ENCODE results near the gene EPHB1.

Gene EPHB1

DNA sequence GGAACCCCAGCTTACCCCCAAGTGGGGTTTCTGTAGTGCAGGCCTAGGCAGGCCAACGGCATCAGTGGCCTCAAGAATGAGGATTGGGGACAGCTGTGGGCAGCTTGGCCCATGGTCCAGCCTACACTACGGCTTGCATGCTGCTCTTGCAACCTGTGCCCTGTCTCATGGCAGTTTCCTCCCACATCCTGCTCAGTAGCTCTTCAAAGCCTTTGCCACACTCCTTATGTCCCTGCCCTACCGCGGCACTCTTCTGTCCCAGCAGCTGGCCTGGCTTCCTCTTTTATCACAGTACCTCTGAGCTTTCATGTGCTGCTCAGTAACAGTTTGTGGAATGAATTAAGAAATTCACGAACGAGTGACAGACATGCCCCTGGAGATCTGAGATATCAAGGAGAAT, 431.0 kb downstream of the EPHB1 start:
- TF ChIP-seq, protein P1, sequence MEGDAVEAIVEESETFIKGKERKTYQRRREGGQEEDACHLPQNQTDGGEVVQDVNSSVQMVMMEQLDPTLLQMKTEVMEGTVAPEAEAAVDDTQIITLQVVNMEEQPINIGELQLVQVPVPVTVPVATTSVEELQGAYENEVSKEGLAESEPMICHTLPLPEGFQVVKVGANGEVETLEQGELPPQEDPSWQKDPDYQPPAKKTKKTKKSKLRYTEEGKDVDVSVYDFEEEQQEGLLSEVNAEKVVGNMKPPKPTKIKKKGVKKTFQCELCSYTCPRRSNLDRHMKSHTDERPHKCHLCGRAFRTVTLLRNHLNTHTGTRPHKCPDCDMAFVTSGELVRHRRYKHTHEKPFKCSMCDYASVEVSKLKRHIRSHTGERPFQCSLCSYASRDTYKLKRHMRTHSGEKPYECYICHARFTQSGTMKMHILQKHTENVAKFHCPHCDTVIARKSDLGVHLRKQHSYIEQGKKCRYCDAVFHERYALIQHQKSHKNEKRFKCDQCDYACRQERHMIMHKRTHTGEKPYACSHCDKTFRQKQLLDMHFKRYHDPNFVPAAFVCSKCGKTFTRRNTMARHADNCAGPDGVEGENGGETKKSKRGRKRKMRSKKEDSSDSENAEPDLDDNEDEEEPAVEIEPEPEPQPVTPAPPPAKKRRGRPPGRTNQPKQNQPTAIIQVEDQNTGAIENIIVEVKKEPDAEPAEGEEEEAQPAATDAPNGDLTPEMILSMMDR (IDR thresholded peaks at IDR 0.05): no peak

DNA sequence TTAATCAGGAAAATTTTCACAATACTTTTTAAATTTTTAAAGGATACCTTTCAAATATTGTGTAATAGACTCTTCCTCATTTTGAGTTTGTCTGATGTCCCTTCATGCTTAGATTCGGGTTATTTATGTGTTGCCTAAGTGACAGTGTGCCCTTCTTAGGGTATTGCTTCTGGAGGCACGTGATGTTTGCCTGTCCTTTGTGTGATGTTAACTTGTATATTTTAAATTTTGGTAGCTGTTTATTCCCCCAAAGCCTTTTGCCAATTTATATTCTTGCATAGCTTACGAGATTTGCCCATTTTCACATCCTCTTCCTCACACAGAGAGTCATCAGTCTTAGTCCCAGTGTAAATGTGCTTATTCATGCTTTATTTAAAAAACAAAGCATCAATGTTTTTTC, 433.1 kb downstream of the EPHB1 start:
- TF ChIP-seq, protein P1 (IDR thresholded peaks at IDR 0.05): no peak

DNA sequence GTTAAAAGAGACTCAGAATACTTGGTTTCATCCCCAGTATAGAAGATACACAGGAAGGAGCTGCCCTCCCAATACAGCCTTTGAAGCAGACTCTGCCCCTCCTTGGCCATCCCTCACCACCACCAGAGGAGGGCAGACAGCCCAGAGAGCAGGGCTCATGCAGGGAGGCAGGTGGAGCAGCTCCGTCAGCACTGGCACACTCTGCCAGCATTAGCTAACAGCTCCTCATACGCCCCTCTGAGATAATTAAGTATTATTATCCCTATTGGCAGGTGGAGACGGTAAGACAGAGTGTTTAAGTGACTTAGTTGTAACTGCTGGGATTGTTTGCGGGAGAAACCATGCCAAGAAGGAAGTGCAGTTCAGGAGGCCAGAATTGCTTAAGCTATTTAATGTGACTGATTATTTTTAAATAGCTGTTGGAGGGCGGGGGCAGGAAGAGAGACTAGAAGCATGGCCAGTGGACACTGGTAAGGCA, 434.0 kb downstream of the EPHB1 start:
- TF ChIP-seq, protein P1 (IDR thresholded peaks at IDR 0.05): no peak

DNA sequence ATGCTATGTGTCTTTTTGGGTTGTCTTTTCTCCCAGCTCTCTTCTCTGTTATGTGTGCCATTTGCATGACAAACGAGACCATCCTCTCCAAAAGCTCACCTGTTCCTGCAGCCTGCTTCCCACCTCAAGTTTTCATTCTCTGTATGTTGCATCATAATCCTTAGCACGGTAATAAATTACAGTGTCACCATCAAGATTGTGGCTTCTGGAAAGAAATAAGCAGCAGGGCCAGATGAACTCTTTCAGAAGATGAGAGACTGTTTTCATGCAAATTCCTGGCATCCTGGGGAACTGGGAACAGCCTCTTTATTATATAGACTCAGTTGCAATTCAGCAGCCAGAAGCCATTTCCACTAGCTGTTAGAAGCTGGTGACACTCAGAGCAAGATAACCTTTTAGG, 436.7 kb downstream of the EPHB1 start:
- TF ChIP-seq, protein P1 (IDR thresholded peaks at IDR 0.05): no peak

DNA sequence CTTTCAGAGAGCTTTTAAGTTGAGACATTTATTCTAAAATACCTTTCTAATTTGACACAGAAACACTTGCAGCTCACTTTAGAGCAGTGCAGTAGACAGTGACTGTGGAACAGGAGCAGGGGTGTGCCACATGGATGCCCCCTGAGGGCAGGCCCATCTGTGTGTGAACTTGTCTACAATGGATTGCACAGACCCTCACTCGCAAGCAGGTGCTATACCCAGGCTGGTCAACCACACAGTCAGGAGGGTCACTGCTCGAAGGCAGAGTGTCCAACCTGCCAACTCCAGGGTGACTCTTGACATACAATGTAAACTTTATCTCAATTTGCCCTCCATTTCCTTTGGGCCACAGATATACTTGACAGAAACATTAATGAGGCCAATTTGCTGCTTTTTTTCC, 437.2 kb downstream of the EPHB1 start:
- TF ChIP-seq, protein P1 (IDR thresholded peaks at IDR 0.05): no peak

DNA sequence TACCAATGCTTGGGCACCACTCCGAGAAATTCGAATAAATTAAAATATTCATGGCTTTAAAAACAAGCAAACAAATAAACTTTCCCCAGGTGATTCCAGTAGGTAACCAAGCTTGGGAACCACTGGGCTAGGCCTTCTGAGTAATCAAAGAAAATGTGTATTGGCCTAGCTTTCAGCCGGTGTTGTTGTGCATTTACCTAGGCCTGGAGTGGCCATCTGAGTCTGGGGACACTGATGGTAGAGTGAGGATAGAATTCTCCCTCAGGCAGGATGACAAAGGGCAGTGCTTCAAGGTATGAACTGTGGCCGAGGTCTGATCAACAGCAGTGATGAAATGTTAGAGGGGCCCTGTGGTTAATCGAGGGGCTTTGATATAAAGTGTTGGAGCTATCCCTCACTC, 440.5 kb downstream of the EPHB1 start:
- TF ChIP-seq, protein P1 (IDR thresholded peaks at IDR 0.05): no peak

DNA sequence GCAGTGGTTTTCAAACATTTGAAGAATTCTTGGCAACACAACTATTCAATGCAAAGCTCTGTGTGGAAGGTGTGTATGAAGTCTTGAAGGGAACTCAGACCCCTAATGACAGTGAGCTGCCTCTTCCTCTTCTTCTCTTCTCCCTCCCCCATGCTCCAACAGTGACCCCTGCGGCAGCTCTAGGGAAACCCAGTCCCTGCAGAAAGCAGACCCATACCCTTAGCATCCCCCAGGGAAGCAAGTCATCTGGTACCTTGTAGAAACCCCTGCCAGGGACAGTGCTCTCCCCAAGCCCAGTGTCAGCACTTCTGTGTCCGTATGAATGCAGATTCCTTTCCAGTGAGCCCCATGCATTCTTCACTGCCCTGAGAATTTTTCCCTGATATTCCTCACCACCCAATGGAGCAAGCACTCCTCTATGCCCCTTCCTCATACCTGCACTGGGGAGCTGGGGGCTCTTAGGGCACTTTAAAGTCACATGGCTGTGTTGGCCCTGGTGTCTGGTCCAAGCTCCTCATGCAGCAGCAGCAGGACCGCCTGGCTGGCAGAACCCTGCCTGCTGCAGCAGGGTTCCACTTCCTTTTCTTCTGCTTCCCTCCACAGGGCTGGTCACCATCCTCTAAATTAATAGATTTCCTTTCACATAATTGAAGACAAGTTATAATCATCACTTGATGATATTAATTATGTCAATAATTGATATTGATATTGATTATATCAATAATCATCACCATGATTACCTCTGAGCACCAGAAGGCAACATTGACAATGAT, 442.5 kb downstream of the EPHB1 start:
- TF ChIP-seq, protein P1 (IDR thresholded peaks at IDR 0.05): no peak
